ENCODE results near the gene TOX2. TPM values are rescaled to one million over a fixed set of nuclear protein-coding genes. Genes with fewer than 3 reads are reported as not detected.

Gene TOX2
- total and polyA plus RNA-seq, 2 of the 8 experiments (the other 6 are each of a cell fraction or from before 2014, with no cell fraction given) = 1.8 to 3.4 TPM

GRCh38 chr20:44087857-44088120 lies 173.1 kb downstream of the TOX2 start (continued):
- no peak for TF ChIP-seq USF2 (IDR thresholded peaks at IDR 0.05; ENCODE audit: low read length)
- no peak for TF ChIP-seq YY1 (IDR thresholded peaks at IDR 0.05; ENCODE audit: low read depth, low read length)
- TF ChIP-seq MAX (IDR thresholded peaks at IDR 0.05) = no peak

Data from H1 (cell line).